Activated naive CD4-positive, alpha-beta T cell treated with anti-CD3 and anti-CD28 coated beads, Interleukin-2, amount 50 U/mL, for 24 hours (primary cell): Measurements from ENCODE around the gene COL20A1.
"Not testable (repeated sequence)": the region's sequence is repeated elsewhere in the genome, so short reads cannot be mapped to it uniquely, and the experiment has no call there.

Experiments
- H3K27ac Mint-ChIP-seq: one replicate; pipeline ENCODE4 v1.8.0; 2021; ENCODE audit warnings: mild to moderate bottlenecking, mixed read lengths
- H3K27me3 Mint-ChIP-seq: one replicate; pipeline ENCODE4 v1.8.0; 2021; ENCODE audit warnings: mixed read lengths
- H3K36me3 Mint-ChIP-seq: one replicate; pipeline ENCODE4 v1.8.0; 2021; ENCODE audit warnings: mixed read lengths
- H3K4me1 Mint-ChIP-seq: one replicate; pipeline ENCODE4 v1.8.0; 2021; ENCODE audit warnings: mixed read lengths
- H3K4me3 Mint-ChIP-seq: one replicate; pipeline ENCODE4 v1.8.0; 2021; ENCODE audit warnings: mild to moderate bottlenecking, mixed read lengths
- H3K9me3 Mint-ChIP-seq: one replicate; pipeline ENCODE4 v1.8.0; 2021; ENCODE audit warnings: mixed read lengths

COL20A1 gene

GRCh38 chr20:63305933-63306672 is 13.1 kb downstream of the COL20A1 start:
- not testable (repeated sequence) for H3K9me3 Mint-ChIP-seq, H3K4me1 Mint-ChIP-seq, H3K27ac Mint-ChIP-seq, H3K36me3 Mint-ChIP-seq, H3K4me3 Mint-ChIP-seq, H3K27me3 Mint-ChIP-seq

GRCh38 chr20:63306673-63307537 is 13.9 kb downstream of the COL20A1 start:
- Mint-ChIP-seq H3K36me3 (peaks cover 2% of the 10 kb centered on the region), H3K4me3 (no peak overlapping the region), H3K27me3 (peaks cover 7% of the 10 kb centered on the region), H3K4me1 (no peaks in the 10 kb centered on the region), H3K27ac (no peak overlapping the region), H3K9me3 (peaks cover 4% of the 10 kb centered on the region)

- Mint-ChIP-seq H3K27me3 (peaks cover 5% of the 10 kb centered on the region), H3K4me1 (no peaks in the 10 kb centered on the region), H3K9me3 (peaks cover 3% of the 10 kb centered on the region), H3K36me3 (peaks cover 2% of the 10 kb centered on the region), H3K27ac (no peak overlapping the region), H3K4me3 (no peak overlapping the region)
These were observed 14.7 kb downstream of the COL20A1 start for GRCh38 chr20:63307538-63308217.

- Mint-ChIP-seq H3K4me3 (no peak overlapping the region), H3K9me3 (no peaks in the 10 kb centered on the region), H3K4me1 (no peaks in the 10 kb centered on the region), H3K27ac (no peak overlapping the region), H3K36me3 (peaks cover 2% of the 10 kb centered on the region), H3K27me3 (peaks cover 3% of the 10 kb centered on the region)
These were observed 15.4 kb downstream of the COL20A1 start for GRCh38 chr20:63308218-63308911.

- Mint-ChIP-seq H3K9me3 (no peaks in the 10 kb centered on the region), H3K4me3 (no peak overlapping the region), H3K36me3 (peaks cover 2% of the 10 kb centered on the region), H3K4me1 (no peaks in the 10 kb centered on the region), H3K27ac (no peak overlapping the region), H3K27me3 (peaks cover 3% of the 10 kb centered on the region)
These were observed 16.5 kb downstream of the COL20A1 start for GRCh38 chr20:63309261-63310071.

- Mint-ChIP-seq H3K36me3 (no peaks in the 10 kb centered on the region), H3K4me3 (no peak overlapping the region), H3K4me1 (no peaks in the 10 kb centered on the region), H3K9me3 (no peaks in the 10 kb centered on the region), H3K27me3 (no peaks in the 10 kb centered on the region), H3K27ac (no peak overlapping the region)
These were observed 17.4 kb downstream of the COL20A1 start for GRCh38 chr20:63310265-63310991.

- Mint-ChIP-seq H3K4me1 (no peaks in the 10 kb centered on the region), H3K27ac (no peak overlapping the region), H3K4me3 (no peak overlapping the region), H3K27me3 (no peaks in the 10 kb centered on the region), H3K36me3 (no peaks in the 10 kb centered on the region), H3K9me3 (no peaks in the 10 kb centered on the region)
These were observed 18.3 kb downstream of the COL20A1 start for GRCh38 chr20:63311186-63311832.

- Mint-ChIP-seq H3K27ac (no peak overlapping the region), H3K4me3 (no peak overlapping the region), H3K4me1 (no peaks in the 10 kb centered on the region), H3K27me3 (no peaks in the 10 kb centered on the region), H3K9me3 (no peaks in the 10 kb centered on the region), H3K36me3 (no peaks in the 10 kb centered on the region)
These were observed 18.9 kb downstream of the COL20A1 start for GRCh38 chr20:63311833-63312243.

- Mint-ChIP-seq H3K9me3 (no peaks in the 10 kb centered on the region), H3K27ac (no peak overlapping the region), H3K36me3 (no peaks in the 10 kb centered on the region), H3K27me3 (no peaks in the 10 kb centered on the region), H3K4me3 (no peak overlapping the region), H3K4me1 (no peaks in the 10 kb centered on the region)
These were observed 19.3 kb downstream of the COL20A1 start for GRCh38 chr20:63312273-63312672.

GRCh38 chr20:63312690-63313348 is 19.8 kb downstream of the COL20A1 start:
- no peaks in the 10 kb centered on the region for H3K4me1 Mint-ChIP-seq
- no peak overlapping the region for H3K4me3 Mint-ChIP-seq
- no peaks in the 10 kb centered on the region for H3K36me3 Mint-ChIP-seq
- H3K9me3 Mint-ChIP-seq, result no peaks in the 10 kb centered on the region
- H3K27me3 Mint-ChIP-seq, result no peaks in the 10 kb centered on the region
- no peak overlapping the region for H3K27ac Mint-ChIP-seq

GRCh38 chr20:63313349-63314014 is 20.5 kb downstream of the COL20A1 start:
- no peaks in the 10 kb centered on the region for H3K9me3 Mint-ChIP-seq
- H3K4me3 Mint-ChIP-seq, result no peak overlapping the region
- H3K27ac Mint-ChIP-seq, result no peak overlapping the region
- H3K36me3 Mint-ChIP-seq, result no peaks in the 10 kb centered on the region
- no peaks in the 10 kb centered on the region for H3K27me3 Mint-ChIP-seq
- H3K4me1 Mint-ChIP-seq, result no peaks in the 10 kb centered on the region

- Mint-ChIP-seq H3K36me3 (no peaks in the 10 kb centered on the region), H3K27ac (no peak overlapping the region), H3K4me1 (no peaks in the 10 kb centered on the region), H3K9me3 (no peaks in the 10 kb centered on the region), H3K27me3 (no peaks in the 10 kb centered on the region), H3K4me3 (no peak overlapping the region)
These were observed 21.1 kb downstream of the COL20A1 start for GRCh38 chr20:63314015-63314471.
